Uterus (tissue), 2 donors: ENCODE measurements around the gene MTG1.

Experiments
- POLR2A ChIP-seq, 2 donors: fragments of 450-650 bp; IDR thresholded peaks; one replicate each; pipeline ENCODE4 v1.6.1; 2016; ENCODE audit warnings: antibody characterized with exemption in 2 of 2, mild to moderate bottlenecking in 1 of 2, moderate library complexity in 1 of 2
- TF ChIP-seq, protein P1 (sequence below), 4 experiments: fragments of 200-600 bp in 2 of 4; fragments of 450-650 bp in 2 of 4; sonication (generic) in 2 of 4; IDR thresholded peaks; one replicate each; pipeline ENCODE4 v1.5.1; 2016 to 2019; ENCODE audit warnings: antibody characterized with exemption in 4 of 4, mild to moderate bottlenecking in 2 of 4, moderate library complexity in 1 of 4

DNA sequence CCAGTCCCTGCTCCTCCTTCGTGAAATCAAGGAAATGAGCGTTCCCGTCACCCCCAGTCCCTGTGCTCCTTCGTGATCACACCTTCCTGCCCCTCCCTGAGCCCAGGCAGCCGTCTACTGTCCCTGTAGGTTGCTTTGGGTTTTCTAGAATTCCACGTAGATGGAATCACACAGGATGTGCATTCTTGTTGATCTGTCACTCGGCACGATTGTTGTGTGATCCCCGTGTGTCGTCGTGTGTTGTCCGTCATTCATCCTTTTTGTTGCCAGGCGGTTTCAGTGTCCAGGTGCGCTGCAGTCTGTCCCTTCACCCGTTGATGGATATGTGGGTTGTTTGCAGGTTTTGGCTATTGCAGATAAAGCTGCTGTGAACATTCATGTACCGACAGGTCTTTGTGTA, 9.4 kb downstream of the MTG1 start:
- TF ChIP-seq, protein P1, sequence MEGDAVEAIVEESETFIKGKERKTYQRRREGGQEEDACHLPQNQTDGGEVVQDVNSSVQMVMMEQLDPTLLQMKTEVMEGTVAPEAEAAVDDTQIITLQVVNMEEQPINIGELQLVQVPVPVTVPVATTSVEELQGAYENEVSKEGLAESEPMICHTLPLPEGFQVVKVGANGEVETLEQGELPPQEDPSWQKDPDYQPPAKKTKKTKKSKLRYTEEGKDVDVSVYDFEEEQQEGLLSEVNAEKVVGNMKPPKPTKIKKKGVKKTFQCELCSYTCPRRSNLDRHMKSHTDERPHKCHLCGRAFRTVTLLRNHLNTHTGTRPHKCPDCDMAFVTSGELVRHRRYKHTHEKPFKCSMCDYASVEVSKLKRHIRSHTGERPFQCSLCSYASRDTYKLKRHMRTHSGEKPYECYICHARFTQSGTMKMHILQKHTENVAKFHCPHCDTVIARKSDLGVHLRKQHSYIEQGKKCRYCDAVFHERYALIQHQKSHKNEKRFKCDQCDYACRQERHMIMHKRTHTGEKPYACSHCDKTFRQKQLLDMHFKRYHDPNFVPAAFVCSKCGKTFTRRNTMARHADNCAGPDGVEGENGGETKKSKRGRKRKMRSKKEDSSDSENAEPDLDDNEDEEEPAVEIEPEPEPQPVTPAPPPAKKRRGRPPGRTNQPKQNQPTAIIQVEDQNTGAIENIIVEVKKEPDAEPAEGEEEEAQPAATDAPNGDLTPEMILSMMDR (IDR thresholded peaks at IDR 0.05), result no peak
- no peak for TF ChIP-seq POLR2A (IDR thresholded peaks at IDR 0.05)
